HK-2 (cell line): Measurements from ENCODE around the gene NTN1.

Experiments used
- DNase-seq: peaks from one replicate; pipeline ENCODE4 v3.0.0-alpha.2; 2018; ENCODE audit not compliant: unreplicated experiment

NTN1 gene

DNA sequence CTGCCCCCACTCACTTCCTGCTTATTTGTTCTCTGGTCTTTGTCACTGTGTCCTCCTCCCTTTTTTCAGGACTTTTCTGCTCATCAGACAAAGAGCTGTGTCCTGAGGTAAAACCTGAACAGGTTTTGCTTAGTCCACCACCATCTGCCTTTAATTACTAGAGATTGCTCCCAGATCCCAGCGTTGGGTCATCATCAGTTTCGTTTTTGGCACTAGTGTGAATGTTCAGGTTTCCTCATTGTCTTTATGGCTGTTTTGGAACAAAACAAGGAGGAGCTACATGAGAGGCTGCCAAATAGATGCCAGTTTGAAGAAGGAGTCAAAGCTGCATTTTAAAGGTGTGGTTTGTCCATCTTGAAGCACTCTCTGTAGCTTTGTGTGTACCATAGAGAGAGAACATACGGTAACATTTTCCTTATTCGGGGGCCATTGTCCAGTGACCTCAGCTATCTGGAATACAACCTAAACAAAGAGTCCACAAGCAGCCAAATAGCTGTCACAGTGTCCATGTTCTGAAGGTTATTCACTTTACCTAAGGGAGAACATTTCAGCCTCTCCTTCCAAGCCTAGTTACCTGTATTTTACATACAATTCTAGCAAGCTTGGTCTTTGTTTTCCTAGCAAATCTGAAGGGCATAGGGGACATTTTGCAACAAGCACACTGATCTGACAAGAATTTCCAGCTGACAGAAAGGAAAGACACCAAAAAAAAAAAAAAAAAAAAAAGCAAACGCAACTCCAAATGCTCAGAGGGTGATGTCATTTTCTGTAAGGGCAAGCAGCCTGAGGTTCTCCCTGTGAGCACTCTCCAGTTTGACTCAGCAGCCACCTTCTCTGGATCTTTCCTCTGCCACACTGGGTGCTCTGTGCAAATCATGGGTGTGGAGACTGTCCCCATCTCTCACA lies 196.1 kb downstream of the NTN1 start:
- no peak for DNase-seq

DNA sequence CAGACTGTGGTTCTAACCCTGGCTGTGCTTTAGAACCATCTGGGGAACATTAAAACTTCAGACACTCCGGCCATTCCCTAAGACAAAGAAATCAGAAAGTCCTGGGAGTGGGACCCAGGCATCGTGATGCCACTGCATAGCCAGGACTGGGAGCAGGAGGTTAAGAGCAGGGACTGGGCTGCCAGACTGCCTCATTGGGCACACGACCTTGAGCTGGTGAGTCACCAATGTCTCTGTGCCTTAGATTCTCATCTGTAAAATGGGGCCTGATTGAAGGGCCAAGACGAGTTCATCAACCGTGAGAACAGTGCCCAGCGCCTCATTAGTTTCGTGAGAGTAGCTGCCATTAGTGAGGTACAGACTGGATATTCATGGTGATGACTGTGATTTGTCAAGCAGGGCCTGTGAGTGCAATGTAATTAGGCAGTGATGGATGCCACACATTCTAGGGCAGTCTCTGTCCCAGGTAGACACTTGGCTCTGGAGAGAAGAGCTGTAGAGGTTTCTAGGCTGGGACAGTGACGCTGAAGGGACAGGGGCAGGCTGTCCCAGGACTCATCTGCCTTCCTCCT lies 196.8 kb downstream of the NTN1 start:
- no peak for DNase-seq

DNA sequence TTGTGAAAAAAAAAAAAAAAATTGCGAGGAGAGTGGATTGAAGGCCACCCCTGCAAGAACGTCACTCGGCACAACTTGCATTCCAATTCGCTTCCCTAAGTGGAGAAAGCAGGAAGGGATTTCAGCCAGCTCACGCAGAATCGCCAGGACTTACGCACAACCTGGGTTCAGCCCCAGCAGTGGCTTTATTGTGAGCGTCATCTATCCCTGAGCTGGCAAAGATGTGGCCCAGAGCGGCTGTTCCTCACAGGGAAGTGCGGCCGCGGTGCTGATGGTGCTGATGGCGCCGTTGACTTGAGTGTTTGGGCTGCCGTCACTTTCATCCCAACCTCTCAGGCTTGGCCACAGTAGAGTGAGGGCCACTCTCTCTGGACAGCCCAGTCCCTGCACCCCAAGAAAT lies 197.6 kb downstream of the NTN1 start:
- no peak for DNase-seq

DNA sequence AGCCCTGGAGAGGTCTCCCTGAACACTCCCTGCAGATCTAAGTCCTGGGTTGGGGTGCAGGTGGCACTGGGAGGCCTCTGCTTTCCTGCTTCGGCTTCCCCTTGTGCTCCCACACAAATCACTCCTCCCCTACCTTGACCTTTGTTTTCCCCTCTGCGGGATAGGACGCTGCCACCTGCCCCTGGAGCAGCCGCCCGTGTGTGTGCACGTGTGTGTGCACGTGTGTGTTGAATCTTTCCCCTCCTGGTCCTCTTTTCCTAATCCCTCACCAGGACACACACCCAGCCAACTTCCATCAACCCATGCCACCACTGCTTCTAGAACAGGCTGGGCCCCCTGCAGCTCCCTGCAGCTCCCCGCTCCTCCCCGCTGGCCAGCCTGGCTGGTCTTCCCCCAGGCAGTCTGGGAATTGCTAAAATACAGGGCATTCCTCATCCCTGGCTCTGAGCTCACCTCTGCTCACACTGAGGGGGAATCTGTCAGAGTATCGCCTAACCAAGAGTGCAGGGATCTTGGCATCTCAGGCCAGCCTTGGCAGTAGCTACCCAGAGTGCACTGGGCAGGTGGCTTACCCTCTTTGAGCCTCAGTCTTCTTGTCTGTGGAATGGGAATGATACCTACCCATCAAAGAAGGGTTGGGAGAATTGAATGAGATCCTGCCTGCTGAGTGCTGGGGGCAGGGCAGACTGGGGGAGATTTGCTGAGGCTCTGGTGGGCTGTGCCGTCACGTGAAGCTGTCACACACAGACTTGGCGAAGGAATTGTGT lies 198.5 kb downstream of the NTN1 start:
- DNase-seq: no peak

DNA sequence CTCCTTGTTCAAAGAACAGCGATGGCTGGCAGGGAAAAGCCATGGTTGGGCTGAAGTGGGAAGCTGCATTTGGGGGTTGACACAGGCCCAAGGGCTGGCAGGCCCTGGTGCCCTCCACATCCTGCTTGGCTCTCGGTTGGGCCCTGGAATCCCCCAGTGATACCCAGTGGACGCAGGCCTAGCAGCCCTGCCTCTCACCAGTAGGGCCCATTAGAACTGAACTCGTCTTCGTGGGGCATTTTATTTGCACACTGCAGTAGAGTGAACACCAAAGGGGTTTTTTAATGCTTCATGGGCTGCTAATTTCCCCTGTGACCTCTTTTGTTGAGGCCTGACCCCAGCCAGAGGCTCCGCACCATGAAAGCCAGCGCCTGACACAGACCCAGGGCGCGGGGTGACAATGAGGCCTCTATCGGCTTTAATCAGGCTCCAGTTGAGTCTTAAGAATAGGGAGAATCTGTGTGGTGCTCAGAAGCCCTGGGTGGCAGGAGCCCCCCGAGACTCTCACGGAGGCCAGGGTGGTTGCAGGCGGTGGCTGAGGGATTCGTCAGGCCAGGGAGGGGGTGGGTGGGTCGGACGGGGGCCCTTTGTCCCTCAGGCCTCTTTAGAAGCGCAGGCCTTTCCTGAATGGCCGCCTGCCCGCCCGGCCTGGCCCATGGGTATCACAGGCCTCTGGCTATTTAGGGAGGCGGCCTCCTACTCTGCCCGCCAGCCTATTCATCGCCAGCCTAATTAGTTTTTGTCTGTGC lies 199.3 kb downstream of the NTN1 start:
- DNase-seq: no peak

DNA sequence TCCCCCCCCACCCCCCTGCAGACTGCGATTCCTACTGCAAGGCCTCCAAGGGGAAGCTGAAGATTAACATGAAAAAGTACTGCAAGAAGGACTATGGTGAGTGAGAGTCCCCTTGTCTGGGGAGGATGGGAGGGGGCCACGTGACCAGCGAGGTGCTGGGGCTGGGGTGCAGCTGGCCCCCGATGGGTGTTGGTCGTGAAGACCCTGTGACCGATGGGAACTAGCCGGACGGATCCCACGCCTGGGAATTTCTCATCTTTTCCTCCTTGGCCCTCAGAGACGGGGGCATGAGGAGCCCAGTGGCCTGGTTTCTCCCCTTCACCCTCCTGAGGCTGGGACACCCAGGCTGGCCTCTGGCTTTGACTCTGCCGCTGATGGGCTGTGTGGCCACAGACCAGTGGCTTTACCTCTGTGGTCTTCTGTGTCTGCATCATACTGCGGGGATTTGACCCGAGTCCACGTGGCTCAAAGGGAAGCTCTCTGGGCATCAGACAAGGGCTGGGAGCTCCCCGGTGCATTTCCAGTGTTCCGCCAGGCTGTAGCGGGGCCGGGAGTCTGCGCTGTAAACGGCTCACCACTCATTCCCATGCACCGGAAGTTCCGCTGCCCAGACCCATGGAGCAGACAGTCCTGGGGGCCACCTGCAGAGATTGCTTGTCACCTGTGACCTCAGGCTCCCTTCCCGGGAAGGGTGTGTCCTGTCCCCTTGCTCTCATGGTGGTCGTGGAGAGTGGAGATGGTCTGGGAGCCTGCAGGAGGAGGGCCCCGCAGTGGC lies 200.0 kb downstream of the NTN1 start:
- DNase-seq: no peak

DNA sequence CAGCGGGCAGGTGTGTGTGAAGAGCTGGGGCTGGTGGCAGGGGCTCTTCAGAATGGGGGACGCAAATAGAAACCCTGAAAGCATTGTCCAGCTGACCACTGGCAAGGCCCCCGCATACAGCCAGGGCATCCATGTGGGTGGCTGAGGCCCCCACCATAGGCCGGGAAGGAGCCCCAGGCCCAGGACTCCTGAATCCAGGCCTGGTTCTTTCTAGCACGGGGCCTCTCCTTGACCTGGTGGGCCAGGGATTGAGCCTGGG lies 200.5 kb downstream of the NTN1 start:
- DNase-seq: no peak

DNA sequence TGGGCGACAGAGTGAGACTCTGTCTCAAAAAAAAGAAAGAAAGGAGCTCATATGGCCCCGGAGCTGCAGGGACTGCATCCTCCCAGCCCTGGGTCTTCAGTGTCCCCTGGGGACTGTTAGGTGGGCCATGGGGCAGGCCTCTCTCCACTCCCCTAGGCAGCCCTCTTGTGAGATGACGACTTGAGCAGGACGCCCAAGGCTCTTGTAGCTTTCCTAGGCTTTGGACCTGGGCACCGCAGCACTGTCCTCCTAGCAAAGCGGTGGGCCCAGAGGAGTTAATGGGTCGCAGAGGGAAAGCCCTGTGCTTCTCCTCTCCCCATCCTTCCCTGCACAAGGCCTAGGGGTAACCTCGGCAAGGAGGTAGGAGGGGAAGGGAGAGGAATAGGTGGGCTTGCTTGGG lies 202.2 kb downstream of the NTN1 start:
- DNase-seq: no peak

DNA sequence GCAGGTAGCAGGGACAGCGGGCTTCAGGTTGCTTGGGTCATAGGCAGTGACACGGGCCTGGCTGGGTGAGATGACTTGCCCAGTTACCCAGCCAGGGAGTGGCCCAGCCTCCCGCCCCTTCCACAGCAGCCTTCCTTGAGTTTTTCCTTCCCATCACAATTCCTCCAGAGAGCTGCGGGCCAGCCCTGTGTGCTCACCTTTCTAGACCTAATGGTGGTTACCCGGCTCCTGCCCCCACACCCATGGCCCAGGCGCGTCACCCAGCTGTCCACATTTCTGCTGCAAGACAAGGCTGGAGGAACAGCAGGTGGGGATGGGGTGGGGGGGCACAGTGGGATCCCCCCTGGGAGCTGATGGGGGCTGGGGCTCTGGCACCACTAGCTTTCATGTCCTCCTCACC lies 203.2 kb downstream of the NTN1 start:
- DNase-seq: no peak

DNA sequence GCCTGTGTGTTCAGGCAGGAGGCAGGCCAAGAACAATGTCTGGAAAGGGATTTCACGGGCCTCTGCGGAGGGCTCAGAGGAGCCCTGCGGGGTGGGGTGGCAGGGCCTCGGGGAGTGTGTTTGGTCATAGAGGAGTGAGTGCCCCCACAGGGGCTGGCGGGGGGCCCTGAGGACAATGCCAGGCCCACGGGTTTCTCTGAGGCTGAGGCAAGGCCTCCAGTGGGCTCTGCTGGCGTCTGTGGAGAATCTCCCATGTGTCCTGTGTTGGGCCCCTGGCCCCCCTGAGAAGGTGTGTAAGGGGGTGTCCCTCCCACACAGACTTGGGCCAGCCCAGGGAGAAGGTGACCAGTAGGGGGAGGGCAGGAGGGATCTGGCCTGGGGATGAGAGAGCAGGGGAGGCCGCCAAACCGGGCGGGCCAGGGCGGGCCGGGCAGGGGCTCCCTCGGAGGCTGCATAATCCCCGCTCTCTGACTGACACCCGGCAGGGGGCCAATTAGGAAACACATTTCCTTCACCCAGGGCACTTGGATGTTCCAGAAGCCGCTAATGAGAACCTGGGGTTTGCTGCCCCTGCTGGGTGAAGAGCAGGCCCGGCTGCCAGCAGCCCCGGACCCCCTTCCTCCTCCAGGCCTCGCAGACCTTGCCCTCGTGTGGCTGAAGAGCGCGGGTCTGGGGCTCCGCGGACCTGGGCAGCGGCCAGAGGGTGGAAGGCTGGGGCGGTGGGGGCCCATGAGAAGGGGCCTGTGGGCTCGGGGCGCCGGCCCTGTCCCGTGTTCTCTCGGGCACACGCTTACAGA lies 204.2 kb downstream of the NTN1 start:
- no peak for DNase-seq

DNA sequence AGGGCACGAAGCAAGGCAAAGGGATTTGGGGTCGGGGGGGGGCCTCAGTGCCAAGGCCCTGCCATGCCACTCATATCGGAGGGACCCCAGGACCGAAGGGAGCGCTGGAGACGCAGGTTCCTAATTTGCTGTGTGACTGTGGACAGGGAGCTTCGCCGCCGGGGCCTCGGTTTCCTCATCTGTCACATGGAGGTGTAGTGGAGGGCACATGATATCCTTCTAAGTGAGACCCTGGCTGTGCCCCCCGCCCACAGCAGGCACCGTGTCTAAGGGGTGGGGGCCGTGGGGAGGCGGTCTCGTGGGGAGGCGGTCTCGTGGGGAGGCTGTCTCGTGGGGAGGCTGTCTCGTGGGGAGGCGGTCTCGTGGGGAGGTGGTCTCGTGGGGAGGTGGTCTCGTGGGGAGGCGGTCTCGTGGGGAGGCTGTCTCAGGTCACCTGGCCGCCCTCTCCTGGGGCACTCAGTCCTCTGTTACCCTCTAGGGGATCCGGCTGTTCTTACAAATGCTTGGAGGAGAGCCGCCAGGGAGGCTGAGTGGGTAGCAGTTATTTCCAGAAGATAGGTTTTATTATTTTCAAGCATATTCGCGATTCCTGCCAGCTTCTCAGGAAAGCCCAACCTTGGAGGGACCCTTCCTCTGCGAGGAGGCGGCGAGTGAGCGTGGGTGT lies 205.0 kb downstream of the NTN1 start:
- DNase-seq: no peak

DNA sequence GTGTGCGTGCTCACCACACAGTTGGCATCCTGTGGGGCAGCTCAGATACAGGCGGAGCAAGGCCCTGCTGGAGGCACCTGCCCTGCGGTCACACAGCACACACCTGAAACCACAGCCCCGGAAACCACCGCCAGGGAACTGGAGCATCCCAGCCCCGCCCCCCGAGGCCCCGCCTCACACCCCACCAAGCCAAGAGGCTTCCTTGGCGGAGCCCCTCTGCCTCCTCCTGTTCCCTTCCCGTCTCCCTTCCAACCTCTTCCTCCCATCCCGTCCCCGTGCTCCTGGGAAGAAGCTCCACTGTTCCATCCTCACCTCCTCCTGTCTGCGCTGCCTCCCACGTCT lies 205.5 kb downstream of the NTN1 start:
- no peak for DNase-seq

DNA sequence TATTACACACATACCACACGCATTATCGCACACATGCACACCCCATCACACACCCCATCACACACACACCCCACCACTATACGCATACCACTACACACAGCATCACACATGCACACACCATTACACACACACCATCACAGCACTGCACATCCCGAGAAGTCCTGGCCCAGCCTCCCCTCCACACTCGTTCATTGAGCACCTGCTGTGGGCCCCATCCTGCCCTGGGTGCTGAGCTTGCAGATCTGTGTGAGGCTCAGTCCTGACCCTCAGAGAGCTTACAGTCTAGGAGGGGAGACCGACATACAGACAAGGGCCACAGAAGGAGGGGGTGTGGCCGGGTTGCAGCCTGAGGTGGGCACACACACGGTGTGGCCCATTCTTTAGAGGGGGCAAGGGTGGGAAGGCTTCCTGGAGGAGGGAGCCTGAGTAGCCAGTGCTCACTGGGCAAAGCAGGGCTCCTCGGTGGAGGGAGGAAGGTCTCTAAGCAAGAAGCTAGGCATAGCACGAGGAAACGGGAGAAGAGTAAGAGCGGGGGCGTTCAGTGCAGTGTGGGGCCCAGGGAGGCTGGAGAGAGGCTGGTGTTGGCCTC lies 206.6 kb downstream of the NTN1 start:
- no peak for DNase-seq

DNA sequence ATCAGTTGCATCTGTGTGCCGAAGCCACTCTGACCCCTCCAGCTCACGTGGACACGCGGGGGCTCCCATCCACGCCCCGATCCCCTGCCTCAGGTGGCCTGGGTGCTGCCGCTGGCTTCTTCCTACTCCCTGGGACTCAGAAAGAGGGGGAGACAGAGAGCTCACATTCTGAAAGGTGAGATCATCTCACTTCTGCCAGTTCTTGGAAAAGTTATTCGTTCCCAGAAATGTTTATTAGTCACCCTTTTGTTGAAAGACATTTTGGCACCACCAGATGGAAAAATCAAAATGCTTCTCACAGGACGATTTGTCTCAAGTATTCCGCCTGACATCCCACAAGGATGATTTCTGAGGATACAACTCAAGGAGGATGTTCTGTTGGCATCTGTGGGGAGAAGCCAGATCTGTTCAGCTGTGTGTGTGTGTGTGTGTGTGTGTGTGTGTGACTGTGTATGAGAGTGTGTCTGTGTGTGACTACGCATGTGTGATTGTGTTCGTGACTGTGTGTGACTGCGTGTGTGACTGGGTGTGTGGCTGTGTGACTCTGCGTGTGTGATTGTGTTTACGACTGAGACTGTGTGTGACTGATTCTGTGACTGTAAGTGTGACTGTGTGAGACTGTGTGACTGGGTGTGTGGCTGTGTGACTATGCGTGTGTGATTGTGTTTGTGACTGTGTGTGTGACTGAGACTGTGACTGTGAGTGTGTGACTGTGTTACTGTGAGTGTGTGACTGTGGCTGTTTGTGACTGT lies 207.3 kb downstream of the NTN1 start:
- DNase-seq: no peak

DNA sequence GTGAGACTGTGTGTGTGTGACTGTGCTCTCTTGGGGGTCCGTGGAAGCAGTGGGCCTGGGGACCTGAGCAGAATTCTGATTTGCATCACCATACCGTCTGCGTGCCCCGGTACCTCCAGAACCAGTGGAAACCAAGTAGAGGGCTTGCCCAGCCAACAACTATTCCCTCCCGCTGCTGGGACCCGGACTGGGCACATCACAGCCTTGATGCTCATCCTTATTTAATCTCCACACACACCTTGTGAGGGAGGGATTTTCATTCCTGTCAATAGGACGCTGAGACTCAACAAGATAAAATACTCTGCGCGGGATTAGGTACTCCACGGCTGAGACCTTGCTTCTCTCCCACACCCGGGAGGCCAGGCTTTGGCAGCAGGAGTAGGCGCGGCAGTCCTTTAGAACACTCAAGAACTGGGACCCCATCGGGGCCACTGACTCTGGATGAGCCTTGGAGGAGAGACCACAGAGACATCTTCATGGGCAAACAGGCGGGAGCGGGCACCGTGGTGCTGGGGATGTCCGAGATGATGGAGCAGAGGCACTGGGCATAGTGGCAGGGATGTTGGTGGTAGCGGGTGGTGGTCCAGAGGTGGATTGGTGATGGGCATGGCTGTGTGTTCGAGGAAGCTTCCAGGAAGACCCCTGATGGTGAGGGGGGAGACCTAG lies 208.0 kb downstream of the NTN1 start:
- DNase-seq: no peak

DNA sequence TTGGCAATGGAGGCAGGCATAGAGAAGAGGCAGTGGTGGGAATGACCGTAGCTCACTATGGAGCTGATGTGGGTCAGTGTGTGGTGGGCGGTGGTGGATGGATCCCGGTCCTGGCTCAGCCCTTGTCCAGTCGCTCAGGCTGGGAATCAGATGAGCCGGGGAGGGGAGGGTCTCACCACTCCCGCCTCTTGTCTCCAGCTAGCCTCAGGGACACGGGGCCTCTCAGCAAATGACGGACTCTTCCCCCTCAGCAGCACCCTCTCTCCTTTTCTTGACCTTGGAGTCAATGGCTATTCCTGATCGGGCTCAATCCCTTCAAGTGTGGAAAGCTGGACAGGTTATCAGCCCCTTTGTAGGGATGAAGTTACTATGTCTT lies 208.5 kb downstream of the NTN1 start:
- no peak for DNase-seq

DNA sequence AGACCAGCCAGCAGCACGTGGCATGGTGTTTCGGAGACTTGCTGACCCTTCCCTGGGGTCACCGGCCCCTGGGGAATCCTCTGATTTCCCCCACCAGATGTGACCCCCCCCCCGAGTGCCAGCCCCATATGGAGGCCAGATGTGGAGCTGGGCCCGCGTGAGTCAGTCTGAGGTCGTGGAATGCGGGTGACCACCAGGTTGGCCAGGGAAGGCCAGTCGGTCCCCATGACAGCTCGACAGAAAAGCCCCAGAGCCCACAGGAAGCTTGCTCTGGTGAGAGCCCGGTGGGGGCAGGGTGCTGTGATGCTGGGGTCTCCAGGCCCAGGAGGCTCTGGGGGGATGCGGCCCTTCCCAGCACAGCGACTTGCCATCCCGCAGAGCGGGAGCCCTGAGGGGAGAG lies 209.0 kb downstream of the NTN1 start:
- DNase-seq: no peak

DNA sequence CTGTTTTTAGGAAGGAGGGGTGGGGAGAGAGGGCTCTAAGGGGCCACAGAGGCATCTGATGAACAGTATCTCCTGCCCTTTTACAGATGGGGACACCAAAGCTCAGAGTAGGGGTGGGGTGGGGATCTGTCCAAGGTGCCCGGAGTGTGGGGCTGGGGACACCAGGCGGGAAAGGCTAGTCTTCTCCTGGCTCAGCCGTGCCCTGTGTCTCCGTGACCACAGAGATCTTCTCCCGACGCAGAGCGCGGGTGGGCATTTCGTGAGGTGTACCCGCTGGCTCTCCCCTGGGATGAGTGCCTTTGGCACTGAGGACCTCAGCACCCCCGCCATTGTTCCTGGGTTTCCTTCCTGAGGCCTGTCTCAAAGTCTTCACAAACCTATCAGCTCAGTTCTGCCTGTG lies 209.6 kb downstream of the NTN1 start:
- no peak for DNase-seq
